Measurements from ENCODE around the gene APBB1IP.
A peak's percentile ranks its signal among the peaks of the same experiment; 100 is the strongest.
"Not testable (repeated sequence)": the region's sequence is repeated elsewhere in the genome, so short reads cannot be mapped to it uniquely, and the experiment has no call there.

The APBB1IP gene, protein sequence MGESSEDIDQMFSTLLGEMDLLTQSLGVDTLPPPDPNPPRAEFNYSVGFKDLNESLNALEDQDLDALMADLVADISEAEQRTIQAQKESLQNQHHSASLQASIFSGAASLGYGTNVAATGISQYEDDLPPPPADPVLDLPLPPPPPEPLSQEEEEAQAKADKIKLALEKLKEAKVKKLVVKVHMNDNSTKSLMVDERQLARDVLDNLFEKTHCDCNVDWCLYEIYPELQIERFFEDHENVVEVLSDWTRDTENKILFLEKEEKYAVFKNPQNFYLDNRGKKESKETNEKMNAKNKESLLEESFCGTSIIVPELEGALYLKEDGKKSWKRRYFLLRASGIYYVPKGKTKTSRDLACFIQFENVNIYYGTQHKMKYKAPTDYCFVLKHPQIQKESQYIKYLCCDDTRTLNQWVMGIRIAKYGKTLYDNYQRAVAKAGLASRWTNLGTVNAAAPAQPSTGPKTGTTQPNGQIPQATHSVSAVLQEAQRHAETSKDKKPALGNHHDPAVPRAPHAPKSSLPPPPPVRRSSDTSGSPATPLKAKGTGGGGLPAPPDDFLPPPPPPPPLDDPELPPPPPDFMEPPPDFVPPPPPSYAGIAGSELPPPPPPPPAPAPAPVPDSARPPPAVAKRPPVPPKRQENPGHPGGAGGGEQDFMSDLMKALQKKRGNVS

DNA sequence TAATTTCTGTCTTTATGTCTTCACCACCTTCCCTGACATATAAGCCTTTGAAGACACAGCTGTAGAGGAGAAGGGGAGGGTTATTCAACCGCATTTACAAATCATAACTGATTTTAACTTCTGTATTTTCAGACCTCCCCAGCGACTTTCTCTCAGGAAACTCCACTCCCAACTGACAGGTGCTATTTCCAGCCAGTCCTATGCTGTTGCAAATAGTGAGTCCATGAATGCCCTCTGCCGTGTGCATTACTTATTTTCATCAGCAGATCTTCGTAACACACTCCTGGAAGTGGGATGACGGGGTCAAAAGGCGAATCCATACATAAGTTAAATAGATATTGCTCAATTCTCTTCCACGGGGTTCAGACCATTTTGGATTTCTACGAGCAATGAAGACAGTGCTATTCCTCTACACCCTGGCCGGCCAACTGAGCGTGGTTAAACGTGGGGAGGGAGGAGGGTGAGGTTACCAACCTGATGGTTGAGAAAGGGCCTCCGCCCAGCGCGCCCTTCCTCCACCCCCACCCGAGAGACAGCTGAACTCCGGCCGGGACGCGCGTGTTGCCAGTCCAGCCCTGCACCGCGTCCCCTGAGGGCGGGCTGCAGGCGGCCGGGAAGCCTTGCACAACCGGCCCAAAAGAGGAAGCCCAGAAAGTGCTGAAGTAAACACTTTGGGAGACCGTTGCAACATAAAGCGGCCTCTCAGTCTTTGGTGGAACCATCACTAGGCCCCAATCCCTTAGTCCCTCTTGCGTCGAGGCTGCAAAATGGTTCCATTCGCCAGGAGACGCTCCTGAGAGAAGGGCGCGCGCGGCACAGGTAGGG lies at the start of gene APBB1IP:
APBB1IP (plus strand) TSS at position 705 of the 825 bp plus-strand sequence. CDS start 53,986 bp downstream, outside the sequence.
- DNase-seq (ENCODE audit: low spot score): peak; percentile 73

DNA sequence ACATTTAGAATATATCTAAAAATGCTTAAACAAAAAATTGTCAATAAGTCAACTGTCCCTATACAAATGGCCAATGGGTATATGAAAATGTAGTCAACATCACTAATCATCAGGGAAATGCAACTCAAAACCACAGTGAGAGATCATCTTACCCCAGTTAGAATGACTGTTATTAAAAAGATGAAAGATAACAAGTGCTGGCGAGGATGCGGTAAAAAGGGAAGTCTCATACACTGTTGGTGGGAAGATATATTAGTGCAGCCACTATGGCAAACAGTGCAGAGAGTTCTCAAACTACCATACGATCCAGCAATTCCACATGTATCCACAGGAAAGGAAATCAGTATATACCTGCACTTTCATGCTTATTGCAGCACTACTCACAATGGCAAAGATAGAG lies 48.6 kb upstream of the APBB1IP start:
- DNase-seq (ENCODE audit: low spot score): no peak

DNA sequence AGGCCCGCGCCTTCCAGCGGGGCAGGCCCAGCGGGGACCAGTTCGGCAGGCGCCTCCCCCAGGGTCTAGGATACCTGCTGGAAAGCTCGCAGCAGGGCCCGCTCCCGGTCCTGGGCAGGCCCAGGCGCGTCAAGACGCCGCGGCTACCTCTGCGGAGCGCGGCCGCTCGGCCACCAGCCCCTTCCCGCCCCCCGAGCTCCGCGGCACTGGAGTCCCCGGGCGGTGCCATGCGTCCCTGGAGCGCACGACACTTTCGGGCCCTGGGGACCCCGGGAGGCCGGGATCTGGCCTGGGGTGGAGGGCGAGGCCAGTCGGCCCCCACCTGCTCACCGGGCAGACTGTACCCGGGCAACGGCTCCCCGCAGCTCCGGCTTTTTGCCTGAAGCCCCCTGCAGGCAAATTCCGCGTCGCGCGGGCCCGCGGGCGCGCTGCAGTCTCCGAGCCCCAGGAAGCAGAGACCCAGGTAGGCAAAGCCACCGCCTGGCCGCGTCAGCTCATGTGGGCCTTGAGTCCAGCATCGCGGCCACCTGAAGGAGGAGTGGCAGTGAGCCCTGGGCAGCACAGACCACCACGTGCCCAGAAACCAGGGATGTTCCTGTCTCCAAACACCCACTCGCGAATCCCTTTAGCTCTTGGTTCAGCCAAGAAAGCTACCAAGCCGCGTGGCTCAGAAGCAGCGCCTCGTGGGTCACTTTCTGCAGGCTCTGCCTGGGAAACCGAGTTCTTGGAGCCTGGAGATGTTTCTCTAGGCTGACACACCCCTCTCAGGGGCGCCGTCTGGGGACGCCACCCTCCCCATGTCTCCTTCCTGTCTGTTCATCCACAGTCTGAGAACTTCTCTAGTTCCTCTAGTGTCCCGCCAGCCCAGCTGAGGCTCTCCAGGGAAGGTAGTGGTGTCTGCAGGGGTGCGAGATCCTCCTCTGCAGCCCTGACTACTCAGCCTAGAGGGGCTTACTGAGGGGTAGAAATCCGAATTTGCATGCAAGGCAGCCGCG lies 46.1 kb upstream of the APBB1IP start:
- DNase-seq (ENCODE audit: low spot score): no peak

- DNase-seq (ENCODE audit: low spot score): not testable (repeated sequence)
Observed at GRCh38 chr10:26398353-26398752, 39.8 kb upstream of the APBB1IP start.

DNA sequence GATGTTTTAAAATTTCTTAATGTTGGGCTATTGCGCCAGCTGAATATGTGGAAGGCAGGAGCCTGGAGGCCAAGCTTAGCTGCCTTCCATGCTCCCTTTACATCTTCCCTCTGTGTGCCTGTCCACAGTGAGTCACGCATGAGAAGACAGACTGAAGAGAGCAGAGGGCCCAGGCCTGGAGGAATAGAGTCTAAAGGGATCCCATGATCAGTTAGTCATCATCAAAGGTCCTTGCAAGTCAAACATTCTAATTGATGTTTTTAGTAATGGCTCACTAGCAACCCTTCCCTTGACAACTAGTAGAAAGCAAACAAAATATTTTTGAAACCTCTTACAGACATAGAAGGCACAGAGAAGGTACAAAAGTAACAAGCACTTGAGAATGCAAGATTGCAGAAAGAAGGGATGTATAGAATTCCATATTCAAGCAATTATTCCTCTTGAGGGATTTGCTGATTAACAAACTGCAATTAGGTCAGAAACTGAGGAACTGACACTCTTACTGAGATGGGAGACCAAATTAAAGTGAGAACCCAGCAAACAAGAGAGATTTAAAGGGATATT lies 30.7 kb upstream of the APBB1IP start:
- DNase-seq (ENCODE audit: low spot score): peak; percentile 53

GRCh38 chr10:26408858-26409494 lies 29.2 kb upstream of the APBB1IP start:
- DNase-seq (ENCODE audit: low spot score): no peak

DNA sequence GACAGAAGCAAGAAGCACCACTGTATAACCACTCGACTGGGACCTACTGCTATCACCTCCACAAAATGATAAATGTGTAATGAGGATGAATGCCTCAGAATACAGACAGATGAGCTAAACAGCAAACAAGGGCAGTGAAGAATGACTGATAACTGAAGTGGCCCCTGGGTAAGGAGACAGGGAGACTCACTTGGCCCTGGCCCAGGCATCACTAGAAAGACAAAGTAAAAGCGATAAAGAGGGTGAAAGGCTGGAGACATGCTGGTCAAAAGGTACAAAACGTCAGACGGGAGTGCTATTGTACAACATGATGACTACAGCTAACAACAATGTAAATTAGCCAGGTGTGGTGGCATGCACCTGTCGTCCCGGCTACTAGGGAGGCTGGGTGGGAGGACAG lies 27.8 kb upstream of the APBB1IP start:
- no peak for DNase-seq (ENCODE audit: low spot score)

DNA sequence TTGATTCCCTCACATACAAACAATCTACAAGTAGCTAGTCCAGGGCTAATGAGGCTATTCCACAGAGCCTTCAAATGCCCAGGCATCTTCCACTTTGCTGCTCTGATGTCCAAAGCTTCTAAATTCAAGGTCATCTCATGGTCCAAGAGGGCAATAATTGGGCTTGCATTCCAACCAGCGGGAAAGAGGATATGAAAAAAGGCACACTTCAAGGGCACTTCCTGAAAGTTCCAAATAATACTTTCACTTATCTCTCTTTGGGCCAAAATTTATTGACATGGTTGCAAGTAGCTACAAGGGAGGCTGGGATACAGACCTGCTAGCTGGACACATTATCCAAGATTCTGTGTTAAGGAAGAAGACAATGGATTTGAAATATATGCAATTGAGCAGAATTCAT lies 25.2 kb upstream of the APBB1IP start:
- no peak for DNase-seq (ENCODE audit: low spot score)

GRCh38 chr10:26413375-26413774 lies 24.8 kb upstream of the APBB1IP start:
- DNase-seq (ENCODE audit: low spot score): no peak

DNA sequence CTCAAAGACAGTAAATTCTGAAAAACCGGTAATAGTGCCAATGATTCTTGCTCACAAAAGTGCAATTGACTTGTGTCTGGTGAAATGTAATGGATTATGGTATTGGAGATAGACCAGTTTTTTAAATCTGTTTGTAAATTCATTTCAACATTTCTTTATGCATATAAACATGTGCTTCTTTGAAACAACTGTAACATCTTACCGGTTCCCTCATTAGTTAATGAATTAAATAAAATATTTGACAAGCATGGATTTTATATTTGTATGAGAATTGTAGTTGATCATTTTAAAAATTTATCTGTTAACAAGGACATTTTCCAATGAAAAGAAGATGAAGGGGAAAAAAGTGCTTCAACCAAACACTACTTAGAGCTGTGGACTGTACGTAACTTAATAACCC lies 21.0 kb upstream of the APBB1IP start:
- no peak for DNase-seq (ENCODE audit: low spot score)

- no peak for DNase-seq (ENCODE audit: low spot score)
Observed at GRCh38 chr10:26422977-26423376, 15.2 kb upstream of the APBB1IP start.

DNA sequence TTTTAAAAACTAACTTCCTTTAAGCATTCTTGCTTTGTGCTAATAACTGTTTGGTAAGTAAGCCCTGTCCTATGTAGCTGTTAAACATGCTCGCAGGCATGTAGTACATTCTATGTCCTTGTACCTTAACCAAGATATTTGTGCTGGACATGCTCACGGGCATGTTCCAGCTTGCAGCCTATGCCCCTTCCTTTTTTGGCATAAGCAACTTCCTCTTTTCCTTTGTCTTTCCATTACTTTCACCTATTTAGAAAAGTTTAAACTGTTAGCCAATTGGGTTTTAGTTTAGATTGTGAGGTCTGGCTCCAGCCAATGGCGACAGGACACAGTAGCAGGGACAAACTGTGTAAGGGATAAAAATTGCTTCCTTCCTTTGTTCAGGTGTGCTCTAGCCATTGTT lies 14.4 kb upstream of the APBB1IP start:
- no peak for DNase-seq (ENCODE audit: low spot score)

- DNase-seq (ENCODE audit: low spot score): no peak
Observed at GRCh38 chr10:26430641-26431163, 7.4 kb upstream of the APBB1IP start.

GRCh38 chr10:26432938-26433337 lies 5.2 kb upstream of the APBB1IP start:
- peak; percentile 24 for DNase-seq (ENCODE audit: low spot score)

- DNase-seq (ENCODE audit: low spot score): no peak
Observed at GRCh38 chr10:26435852-26436251, 2.3 kb upstream of the APBB1IP start.

DNA sequence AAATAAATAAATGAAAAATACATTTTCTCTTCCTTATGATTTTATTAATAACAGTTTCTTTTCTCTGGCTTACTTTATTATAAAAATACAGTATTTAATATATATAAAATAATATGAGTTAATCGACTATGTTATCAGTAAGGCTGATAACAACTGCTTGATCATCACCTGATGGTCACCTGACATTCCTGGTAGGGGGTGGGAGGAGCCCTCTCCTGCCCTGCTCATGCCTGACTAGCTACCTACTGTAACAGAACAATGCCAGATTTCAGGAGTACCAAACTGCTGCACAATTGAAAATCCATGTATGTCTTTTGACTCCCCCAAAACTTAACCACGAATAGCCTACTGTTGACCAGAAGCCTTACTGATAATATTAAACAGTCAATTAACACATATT lies 1.3 kb upstream of the APBB1IP start:
- no peak for DNase-seq (ENCODE audit: low spot score)

- peak; percentile 54 for DNase-seq (ENCODE audit: low spot score)
Observed at GRCh38 chr10:26438534-26439341, 597 bp downstream of the APBB1IP start.

DNA sequence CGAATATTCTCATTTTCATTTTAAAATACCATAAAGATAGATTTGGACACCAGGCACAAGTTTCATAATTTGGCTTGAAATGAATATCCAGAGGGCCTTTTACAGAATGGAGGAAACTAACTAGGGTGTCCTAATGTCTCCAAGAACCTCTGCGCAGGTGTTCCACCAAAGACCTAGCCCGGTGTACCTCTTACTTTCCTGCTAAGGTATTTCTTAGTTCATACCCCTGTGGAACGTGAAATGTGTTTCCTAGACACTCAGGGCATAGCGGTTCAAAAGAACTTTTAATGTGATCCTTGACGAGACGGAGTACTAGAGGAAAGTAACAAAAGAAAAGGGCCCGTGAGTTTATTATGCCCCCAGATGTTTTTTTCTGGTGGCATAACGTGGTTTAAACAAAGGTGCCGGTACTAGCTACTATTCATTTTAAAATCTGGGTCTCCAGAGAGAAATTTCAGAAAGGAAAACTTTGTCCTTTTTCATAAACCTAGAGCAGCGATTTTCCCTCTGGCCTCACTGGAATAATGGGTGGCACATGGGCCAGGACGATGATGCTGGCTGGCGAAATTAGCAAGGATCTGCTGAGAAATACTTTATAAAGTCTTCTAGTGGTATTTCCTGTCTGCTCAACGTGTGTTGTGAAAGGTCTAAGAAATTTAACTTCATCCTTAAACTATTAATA lies 1.4 kb downstream of the APBB1IP start:
- DNase-seq (ENCODE audit: low spot score): no peak

- DNase-seq (ENCODE audit: low spot score): no peak
Observed at GRCh38 chr10:26440088-26440470, 1.9 kb downstream of the APBB1IP start.
